Endothelial cell (in vitro differentiated cells): ENCODE data around the gene SLC25A25. TPM values are rescaled to one million over a fixed set of nuclear protein-coding genes. Genes with fewer than 3 reads are reported as not detected.

Source experiments
- DNase-seq: peaks from one replicate; pipeline ENCODE4 v3.0.0; 2021; ENCODE audit warnings: low spot score
- H3K27ac Mint-ChIP-seq: one replicate; pipeline ENCODE4 v1.8.0; 2021; ENCODE audit warnings: mixed read lengths, inconsistent platforms; ENCODE audit not compliant: unreplicated experiment
- H3K27me3 Mint-ChIP-seq: one replicate; pipeline ENCODE4 v1.8.0; 2021; ENCODE audit warnings: mild to moderate bottlenecking, moderate library complexity, mixed read lengths, inconsistent platforms; ENCODE audit not compliant: unreplicated experiment
- H3K36me3 Mint-ChIP-seq: one replicate; pipeline ENCODE4 v1.8.0; 2021; ENCODE audit warnings: mild to moderate bottlenecking, low read depth, mixed read lengths, inconsistent platforms; ENCODE audit not compliant: unreplicated experiment
- H3K4me1 Mint-ChIP-seq: one replicate; pipeline ENCODE4 v1.8.0; 2021; ENCODE audit warnings: mild to moderate bottlenecking, mixed read lengths, inconsistent platforms; ENCODE audit not compliant: unreplicated experiment
- H3K4me3 Mint-ChIP-seq: one replicate; pipeline ENCODE4 v1.8.0; 2021; ENCODE audit warnings: mild to moderate bottlenecking, mixed read lengths, inconsistent platforms; ENCODE audit not compliant: unreplicated experiment
- H3K9me3 Mint-ChIP-seq: one replicate; pipeline ENCODE4 v1.8.0; 2021; ENCODE audit warnings: mixed read lengths, inconsistent platforms; ENCODE audit not compliant: unreplicated experiment
- CTCF ChIP-seq: fragments of 200-600 bp; sonication (generic); IDR thresholded peaks from one replicate; pipeline ENCODE4 v1.5.0; 2021; ENCODE audit warnings: antibody characterized with exemption; ENCODE audit not compliant: unreplicated experiment
- total RNA-seq: library from RNA; stranded (reverse); fragmentation: NEBNext Ultra II Directional; extraction: Animal tissue kit (Norgen Biotek cat#: 25700); gene quantifications from one replicate; pipeline ENCODE4 v1.2.1, GENCODE V29; 2021; ENCODE audit not compliant: unreplicated experiment

SLC25A25 gene
- total RNA-seq, 1 donor from 2014 or later: 8.5 TPM

- Mint-ChIP-seq H3K9me3 (no peaks in the 10 kb centered on the region), H3K27me3 (peaks cover 2% of the 10 kb centered on the region), H3K36me3 (no peaks in the 10 kb centered on the region), H3K27ac (no peak overlapping the region), H3K4me3 (no peak overlapping the region), H3K4me1 (peaks cover 10% of the 10 kb centered on the region)
- no peak for DNase-seq
- no peak for TF ChIP-seq CTCF
These were observed 43.2 kb upstream of the SLC25A25 start for GRCh38 chr9:128024761-128025308.

DNA sequence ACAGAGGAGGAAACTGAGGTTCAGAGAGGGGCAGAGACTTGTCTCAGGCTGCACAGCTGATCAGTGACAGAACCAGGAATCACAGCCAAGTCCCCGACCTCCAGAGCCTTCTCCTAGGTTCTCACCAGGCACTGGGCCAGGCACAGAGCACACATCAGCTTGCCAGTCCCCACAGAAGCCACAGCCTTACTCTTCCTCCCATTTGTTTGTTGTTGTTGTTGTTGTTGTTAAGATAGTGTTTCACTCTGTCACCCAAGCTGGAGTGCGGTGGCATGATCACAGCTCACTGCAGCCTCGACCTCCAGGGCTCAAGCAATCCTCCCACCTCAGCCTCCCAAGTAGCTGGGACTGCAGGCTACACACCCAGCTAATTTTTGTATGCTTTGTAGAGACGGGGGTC is 42.3 kb upstream of the SLC25A25 start:
- H3K36me3 Mint-ChIP-seq: no peaks in the 10 kb centered on the region
- H3K27ac Mint-ChIP-seq: no peak overlapping the region
- no peaks in the 10 kb centered on the region for H3K9me3 Mint-ChIP-seq
- H3K27me3 Mint-ChIP-seq: peaks cover 2% of the 10 kb centered on the region
- no peak for DNase-seq
- H3K4me1 Mint-ChIP-seq: peaks cover 10% of the 10 kb centered on the region
- H3K4me3 Mint-ChIP-seq: no peak overlapping the region
- no peak for TF ChIP-seq CTCF

GRCh38 chr9:128026255-128026772 is 41.7 kb upstream of the SLC25A25 start:
- no peak overlapping the region for H3K27ac Mint-ChIP-seq
- no peaks in the 10 kb centered on the region for H3K36me3 Mint-ChIP-seq
- no peaks in the 10 kb centered on the region for H3K9me3 Mint-ChIP-seq
- no peak for TF ChIP-seq CTCF
- no peak for DNase-seq
- H3K4me3 Mint-ChIP-seq: no peak overlapping the region
- no peaks in the 10 kb centered on the region for H3K27me3 Mint-ChIP-seq
- H3K4me1 Mint-ChIP-seq: peaks cover 10% of the 10 kb centered on the region

GRCh38 chr9:128026773-128027541 is 41.1 kb upstream of the SLC25A25 start:
- Mint-ChIP-seq H3K4me1 (peaks cover 10% of the 10 kb centered on the region), H3K4me3 (no peak overlapping the region), H3K9me3 (no peaks in the 10 kb centered on the region), H3K27me3 (no peaks in the 10 kb centered on the region), H3K27ac (no peak overlapping the region), H3K36me3 (no peaks in the 10 kb centered on the region)
- TF ChIP-seq CTCF: no peak
- DNase-seq: no peak

DNA sequence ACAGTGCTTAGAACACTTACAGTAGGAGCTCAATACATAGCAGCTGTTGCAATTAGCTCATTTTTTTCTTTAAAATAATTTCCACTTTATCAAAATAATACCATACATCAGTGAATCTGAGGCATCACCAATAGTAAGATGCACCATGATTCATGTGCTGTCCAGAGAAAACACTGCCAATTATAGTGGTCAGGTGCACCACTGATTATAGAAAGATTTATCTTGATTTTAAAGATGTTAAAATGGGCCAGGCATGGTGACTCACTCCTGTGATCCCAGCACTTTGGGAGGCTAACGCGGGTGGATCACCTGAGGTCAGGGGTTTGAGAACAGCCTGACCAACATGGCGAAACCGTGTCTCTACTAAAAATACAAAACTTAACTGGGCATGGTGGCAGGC is 40.3 kb upstream of the SLC25A25 start:
- Mint-ChIP-seq H3K4me3 (no peak overlapping the region), H3K9me3 (no peaks in the 10 kb centered on the region), H3K36me3 (no peaks in the 10 kb centered on the region), H3K4me1 (peaks cover 10% of the 10 kb centered on the region), H3K27me3 (no peaks in the 10 kb centered on the region), H3K27ac (no peak overlapping the region)
- TF ChIP-seq CTCF: no peak
- DNase-seq: no peak
